ENCODE measurements around the gene SBSN.

The SBSN gene

GRCh38 chr19:35539850-35540249 is 11.7 kb upstream of the SBSN start:
- no peak for DNase-seq (ENCODE audit: low spot score)
- TF ChIP-seq, protein P1, sequence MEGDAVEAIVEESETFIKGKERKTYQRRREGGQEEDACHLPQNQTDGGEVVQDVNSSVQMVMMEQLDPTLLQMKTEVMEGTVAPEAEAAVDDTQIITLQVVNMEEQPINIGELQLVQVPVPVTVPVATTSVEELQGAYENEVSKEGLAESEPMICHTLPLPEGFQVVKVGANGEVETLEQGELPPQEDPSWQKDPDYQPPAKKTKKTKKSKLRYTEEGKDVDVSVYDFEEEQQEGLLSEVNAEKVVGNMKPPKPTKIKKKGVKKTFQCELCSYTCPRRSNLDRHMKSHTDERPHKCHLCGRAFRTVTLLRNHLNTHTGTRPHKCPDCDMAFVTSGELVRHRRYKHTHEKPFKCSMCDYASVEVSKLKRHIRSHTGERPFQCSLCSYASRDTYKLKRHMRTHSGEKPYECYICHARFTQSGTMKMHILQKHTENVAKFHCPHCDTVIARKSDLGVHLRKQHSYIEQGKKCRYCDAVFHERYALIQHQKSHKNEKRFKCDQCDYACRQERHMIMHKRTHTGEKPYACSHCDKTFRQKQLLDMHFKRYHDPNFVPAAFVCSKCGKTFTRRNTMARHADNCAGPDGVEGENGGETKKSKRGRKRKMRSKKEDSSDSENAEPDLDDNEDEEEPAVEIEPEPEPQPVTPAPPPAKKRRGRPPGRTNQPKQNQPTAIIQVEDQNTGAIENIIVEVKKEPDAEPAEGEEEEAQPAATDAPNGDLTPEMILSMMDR (conservative IDR thresholded peaks at IDR 0.05; ENCODE audit: low read depth) = no peak
- no peak overlapping the region for H3K27ac ChIP-seq
- POLR2A ChIA-PET (ENCODE audit: low non-redundant PET) = no interaction called here
- CTCF ChIA-PET = no interaction called here

DNA sequence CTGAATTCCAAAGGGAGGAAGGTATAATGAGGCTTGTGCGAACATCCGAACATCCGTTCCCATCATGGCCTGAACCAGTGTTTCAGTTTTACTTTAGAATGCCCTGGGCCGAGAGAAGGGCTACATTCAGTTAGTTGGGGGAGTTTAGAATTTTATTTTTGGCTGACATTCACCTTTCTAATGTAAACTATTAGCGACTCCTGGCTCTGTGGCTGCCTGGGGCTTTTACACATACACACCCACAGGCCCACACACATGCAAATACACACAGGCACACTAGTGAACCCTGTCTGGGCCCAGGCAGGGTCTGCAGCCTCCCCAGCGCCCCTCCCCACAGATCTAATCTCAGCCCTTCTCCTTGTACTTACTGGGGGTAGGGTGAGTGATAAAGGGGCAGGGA is 11.2 kb upstream of the SBSN start:
- ChIA-PET CTCF (no interaction called here), POLR2A (ENCODE audit: low non-redundant PET) (no interaction called here)
- no peak overlapping the region for H3K27ac ChIP-seq

DNA sequence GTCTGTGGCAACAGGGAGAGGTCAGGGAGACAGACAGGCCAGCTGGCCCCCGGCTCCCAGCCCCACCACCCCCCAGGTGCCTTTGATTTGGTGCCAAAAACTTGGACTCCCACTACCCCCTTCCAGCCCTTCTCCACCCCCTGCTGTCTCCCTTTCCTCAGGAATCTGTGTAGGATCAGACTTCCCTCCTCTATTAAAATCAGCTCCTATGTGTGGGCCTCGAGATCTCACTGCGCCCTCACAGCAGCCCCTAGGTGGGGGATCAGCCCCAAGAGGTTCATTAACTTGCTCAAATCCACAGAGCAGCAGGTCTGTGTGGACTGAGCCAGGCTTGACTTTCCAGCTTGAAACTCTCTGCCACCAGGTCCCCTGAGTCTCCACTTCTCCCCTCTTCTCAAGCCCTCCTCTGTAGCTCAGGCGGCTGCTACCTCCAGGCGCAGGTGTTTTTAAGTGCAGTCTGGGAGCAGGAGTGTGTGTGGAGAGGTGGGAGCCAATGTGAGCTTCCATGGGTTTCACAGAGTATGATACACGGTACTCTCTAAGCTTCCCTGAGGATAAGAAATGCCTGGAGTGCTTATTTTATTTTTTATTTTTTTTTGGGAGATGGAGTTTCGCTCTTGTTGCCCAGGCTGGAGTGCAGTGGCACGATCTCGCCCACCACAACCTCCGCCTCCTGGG is 6.8 kb upstream of the SBSN start:
- no peak overlapping the region for H3K27ac ChIP-seq
- TF ChIP-seq, protein P1 (conservative IDR thresholded peaks at IDR 0.05; ENCODE audit: low read depth) = no peak
- ChIA-PET CTCF (no interaction called here), POLR2A (ENCODE audit: low non-redundant PET) (interaction anchor here (0.6 kb wide), 1 partner anchor 115 kb away, joined by 8 read pairs; no protein-coding TSS in a partner anchor)
- DNase-seq (ENCODE audit: low spot score) = no peak

More for the DNA sequence above, 11.2 kb upstream of the SBSN start:
- TF ChIP-seq, protein P1 (conservative IDR thresholded peaks at IDR 0.05; ENCODE audit: low read depth) = no peak
- no peak for DNase-seq (ENCODE audit: low spot score)

GRCh38 chr19:35533822-35534392 is 5.8 kb upstream of the SBSN start:
- TF ChIP-seq, protein P1 (conservative IDR thresholded peaks at IDR 0.05; ENCODE audit: low read depth) = no peak
- H3K27ac ChIP-seq = no peak overlapping the region
- POLR2A ChIA-PET (ENCODE audit: low non-redundant PET) = no interaction called here
- no peak for DNase-seq (ENCODE audit: low spot score)
- CTCF ChIA-PET = no interaction called here

DNA sequence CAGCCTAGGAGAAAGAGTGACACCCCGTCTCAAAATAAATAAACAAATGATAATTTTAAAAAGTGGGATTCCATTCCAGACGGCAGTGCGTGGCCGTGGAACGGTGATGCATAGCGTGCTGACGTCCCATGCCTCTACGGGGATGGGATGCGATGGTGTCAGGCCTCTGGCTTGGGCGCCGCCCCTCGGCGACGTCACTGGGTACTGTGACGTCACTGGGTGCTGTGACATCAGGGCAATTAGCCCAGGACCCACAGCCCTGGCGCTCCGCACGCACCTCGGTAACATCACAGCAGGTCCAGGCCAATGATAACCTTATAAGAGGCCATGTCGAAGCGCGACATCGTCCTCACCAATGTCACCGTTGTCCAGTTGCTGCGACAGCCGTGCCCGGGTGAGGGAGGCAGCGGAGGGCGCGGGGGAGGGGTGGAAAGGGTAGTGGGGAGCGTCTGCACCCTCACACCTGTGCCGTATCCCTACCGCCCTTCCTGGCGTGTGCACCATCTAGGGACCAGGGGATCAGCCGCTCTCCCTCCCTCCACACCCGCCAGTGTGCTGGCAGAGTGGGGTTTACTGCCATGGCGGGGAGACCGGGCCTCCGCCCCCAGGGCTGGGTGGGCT is 5.2 kb upstream of the SBSN start, which contains the start of gene GAPDHS:
GAPDHS (plus strand) TSS at position 256 of the 621 bp plus-strand sequence; CDS start at position 328, 72 bp downstream.
- CTCF ChIA-PET = no interaction called here
- DNase-seq (ENCODE audit: low spot score) = no peak
- TF ChIP-seq, protein P1 (conservative IDR thresholded peaks at IDR 0.05; ENCODE audit: low read depth) = no peak
- POLR2A ChIA-PET (ENCODE audit: low non-redundant PET) = no interaction called here
- H3K27ac ChIP-seq = no peak within 1 kb of the TSS

DNA sequence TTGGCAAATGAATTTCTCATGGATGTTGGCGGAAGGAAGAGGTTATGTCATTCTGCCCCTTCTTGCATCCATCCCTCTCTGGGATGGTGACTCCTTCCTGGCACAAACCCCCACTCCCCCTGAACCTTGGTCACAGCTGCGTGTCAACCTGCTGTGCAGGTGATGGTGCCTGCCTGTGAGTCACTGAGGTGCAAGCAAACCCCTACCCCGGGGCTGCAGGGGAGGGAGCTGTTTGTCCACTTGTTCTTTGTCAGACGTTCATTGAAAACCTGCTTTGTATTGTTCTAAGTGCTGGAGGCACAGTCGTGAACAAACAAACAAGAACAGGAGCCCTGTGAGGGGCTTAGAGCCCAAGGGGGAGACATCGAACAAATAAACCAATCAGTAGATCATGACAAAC is 3.2 kb upstream of the SBSN start:
- TF ChIP-seq, protein P1 (conservative IDR thresholded peaks at IDR 0.05; ENCODE audit: low read depth) = no peak
- no peak overlapping the region for H3K27ac ChIP-seq
- ChIA-PET POLR2A (ENCODE audit: low non-redundant PET) (interaction anchor here (0.6 kb wide), 1 partner anchor 25 kb away, joined by 3 read pairs; no protein-coding TSS in a partner anchor), CTCF (interaction anchor here (0.6 to 0.7 kb wide), 2 partner anchors 32 to 178 kb away, joined by 3 to 4 read pairs; partner anchors contain the start of gene ATP4A)
- DNase-seq (ENCODE audit: low spot score) = no peak
